Measurements from ENCODE around the gene FXYD3.
A peak's percentile ranks its signal among the peaks of the same experiment; 100 is the strongest.
"Not testable (repeated sequence)": the region's sequence is repeated elsewhere in the genome, so short reads cannot be mapped to it uniquely, and the experiment has no call there.

The FXYD3 gene

DNA sequence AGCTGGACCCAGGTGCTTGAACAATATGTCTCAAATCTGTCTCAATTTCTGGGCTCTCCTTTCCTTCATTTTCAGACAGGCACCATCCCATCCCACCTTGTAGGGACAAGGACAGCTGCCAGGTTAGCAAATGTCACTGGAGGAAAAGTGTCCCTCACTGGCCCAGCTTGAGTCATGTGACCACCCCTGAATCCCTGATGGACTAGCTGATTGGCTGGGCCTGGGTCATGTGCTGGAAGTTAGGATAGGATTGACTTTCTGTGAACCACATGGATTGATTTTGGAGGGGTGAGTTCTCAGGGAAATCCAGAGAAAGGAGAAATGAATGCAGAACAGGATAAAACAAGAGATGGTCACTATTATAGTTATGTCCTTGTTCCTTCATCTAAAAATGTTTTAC is 28.2 kb upstream of the FXYD3 start:
- DNase-seq = no peak

DNA sequence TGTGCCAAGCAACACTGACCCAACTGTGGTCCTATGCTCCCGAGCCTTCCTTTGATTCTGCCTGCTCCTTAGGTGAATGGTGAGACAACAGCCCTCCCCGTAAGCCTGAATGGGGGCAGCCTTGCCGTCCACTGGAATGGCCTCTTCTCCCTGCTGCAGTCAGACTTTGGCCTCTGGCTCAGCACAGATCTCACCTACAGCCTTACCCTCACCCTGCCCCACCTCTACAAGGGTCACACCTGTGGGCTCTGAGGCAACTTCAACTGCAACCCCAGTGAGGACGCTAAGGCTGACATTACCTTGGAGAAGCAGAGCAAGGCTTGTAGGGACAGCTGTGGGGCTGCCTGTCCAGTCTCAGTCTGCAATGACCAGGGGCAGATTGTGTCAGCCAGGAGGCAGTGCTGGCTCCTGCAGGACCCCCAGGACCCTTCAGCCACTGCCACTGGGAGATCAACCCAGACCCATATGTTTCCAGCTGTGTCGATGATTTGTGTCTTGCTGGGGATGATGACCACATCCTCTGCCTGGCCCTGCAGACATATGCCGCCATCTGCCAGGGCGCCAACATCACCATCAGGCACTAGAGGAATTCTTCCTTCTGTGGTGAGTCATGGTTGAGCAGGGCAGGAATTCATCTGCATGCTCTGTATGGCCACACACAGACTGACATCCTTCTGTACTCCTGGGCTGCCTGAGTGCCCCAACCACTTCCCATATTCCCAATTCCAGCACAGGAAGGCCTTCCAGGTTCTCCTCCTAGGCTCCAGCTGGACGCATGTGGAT is 27.3 kb upstream of the FXYD3 start:
- DNase-seq = no peak

DNA sequence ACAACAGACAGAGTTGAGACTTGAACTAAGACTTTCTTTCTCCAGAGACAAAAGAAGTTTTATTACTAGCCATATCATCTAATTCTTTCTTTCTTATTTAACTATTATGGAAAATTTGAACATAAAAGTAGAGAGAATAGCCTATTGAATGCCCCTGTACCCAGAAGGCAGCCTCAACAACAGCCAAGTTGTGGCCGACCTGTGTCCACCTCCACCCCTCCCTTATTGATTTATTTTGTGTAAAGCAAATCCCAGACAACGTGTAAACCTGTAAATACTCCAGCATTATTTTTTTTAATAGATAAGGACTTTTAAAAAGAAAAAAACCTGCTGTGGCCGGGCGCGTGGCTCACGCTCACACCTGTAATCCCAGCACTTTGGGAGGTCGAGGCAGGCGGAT is 26.1 kb upstream of the FXYD3 start:
- no peak for DNase-seq

DNA sequence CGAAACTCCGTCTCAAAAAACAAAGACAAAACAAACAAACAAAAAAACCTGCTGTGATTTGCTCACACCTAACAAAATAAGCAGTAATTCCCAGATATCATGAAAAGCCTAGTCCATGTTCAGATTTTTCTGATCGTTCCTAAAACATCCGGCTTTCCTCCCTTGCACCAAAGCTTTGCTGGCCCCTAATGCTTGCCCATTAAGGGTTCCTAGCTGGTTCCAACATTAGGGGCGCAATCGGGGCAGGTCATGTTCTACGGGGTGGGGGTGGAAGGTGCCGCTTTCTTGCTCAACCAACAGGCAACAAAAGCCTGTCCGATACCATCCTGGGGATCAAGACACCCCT is 25.5 kb upstream of the FXYD3 start:
- no peak for DNase-seq

DNA sequence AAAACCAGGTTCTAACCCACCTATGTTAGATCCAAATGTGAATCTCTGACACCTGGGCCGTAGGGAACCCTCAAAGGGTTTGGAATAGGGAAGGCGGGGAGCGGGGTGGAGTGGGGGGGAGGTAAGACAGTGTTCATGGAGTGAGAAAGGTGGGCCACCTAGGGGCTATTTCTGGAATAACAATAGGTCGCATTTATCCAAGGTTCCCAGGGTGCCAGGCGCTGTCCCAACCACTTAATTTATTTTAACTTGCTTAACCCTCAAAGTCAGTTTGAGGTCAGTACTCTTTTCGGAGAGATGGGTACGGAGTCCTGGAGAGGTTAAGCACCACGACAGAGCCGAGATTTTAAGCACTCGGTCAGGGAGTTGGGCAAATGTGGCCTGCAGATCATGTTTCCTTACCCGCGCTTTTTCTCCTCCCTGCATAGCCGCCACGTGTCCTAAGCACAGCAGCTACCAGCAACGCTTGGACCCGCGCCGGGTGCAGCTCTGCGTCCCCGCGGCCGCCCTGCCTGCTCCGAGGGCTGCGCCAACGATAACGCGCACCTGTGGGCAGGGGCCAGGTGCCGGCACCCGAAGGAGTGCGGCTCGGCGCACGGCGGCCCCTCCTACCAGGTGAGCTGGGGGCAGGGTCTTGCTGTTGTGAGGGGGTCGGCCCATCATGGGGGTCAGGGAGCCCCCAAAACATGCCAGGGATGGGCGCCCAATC is 25.0 kb upstream of the FXYD3 start:
- DNase-seq = peak; percentile 24

DNA sequence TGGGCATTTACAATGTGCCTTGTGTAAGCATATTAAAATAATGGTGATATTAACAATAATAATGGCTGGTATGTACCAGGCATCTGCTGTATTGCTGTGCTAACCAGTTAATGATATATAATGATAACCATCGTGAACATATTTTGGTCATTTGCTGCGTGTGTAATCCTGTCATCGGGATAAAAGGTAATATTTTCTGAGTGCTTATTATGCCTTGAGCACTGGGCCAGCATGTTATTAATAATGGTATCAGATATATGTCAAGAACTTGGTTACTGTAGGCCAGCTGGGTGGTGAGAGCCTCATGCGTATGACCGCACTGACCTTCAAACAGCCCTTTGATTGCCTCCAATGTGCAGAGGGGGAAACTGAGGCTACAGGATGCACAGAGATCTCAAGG is 22.2 kb upstream of the FXYD3 start:
- DNase-seq = no peak

DNA sequence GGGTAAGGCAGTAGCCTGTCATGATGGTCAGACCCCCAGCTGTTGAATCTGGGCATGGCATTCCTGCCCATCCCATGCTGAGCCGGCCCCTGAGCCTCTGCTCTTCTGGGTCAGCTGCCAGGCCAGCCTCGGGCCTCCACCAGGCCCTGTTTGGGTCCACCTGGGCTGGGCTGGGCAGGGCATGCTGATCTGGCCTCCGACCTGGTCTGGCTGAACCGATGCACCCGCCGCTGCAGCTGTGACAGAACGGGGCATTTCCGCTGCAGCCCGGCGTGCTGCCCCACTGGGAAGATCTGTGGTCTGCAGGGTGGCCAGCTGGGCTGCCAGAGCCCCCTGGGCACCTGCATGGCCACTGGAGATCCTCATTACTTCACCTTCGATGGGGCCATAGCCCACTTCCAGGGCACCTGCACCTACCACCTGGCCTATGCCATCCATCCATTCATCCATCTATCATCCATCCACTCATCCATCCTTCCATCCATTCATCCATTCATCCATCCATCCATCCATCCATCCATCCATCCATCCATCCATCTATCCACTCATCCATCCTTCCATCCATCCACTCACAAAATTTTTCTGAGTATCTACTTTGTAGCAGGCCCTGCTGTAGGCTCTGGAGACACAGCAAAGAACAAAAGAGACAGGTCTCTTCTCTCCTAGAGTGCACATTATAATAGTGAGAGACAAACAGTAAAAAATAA is 21.5 kb upstream of the FXYD3 start:
- DNase-seq = no peak

DNA sequence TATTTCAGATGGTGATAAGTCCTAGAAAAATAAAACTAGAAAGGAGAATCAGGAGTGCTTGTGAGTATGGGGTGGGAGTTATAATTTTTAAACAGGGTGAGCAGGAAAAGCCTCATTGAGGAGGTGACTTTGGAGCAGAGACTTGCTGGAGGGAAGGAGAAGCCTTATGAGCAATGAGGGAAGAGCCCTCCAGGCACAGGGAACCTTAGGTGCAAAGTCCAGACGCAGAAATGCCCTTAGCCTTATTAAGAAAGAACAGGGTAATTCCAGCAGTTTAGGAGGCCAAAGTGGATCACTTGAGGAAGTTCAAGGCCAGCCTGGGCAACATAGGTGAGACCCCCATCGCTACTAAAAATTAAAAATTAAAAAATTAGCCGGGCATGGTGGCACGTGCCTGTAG is 21.0 kb upstream of the FXYD3 start:
- DNase-seq = no peak

DNA sequence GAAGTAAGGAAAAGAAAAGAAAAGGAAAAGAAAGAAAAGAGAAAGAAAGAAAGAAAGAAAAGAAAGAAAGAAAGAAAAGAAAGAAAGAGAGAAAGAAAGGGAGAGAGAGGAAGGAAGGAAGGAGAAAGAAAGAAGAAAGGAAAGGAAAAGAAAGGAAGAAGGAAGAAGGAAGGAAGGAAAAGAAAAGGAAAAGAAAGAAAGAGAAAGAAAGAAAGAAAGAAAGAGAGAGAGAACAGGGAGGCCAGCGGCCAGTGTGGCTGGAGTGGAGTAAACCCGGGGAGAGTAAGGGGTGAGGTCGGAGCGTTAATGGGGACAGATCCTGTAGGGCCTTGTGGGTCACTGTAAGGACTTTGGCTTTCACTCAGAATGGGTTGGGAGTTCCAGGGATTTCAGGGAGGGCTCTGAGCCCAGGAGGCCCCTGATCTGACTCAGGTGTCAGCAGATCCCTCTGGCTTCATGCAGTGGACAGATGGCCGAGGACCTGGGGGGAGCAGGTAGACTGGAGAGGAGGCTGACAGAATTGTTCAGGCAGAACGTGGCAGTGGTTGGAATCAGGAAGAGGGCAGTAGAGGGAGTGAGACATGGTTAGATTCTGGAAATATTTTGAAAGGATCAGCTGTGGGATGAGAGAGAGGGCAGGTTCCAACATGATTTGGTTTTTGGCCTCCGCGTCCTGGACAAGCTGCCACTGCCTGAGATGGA is 19.8 kb upstream of the FXYD3 start:
- no peak for DNase-seq

DNA sequence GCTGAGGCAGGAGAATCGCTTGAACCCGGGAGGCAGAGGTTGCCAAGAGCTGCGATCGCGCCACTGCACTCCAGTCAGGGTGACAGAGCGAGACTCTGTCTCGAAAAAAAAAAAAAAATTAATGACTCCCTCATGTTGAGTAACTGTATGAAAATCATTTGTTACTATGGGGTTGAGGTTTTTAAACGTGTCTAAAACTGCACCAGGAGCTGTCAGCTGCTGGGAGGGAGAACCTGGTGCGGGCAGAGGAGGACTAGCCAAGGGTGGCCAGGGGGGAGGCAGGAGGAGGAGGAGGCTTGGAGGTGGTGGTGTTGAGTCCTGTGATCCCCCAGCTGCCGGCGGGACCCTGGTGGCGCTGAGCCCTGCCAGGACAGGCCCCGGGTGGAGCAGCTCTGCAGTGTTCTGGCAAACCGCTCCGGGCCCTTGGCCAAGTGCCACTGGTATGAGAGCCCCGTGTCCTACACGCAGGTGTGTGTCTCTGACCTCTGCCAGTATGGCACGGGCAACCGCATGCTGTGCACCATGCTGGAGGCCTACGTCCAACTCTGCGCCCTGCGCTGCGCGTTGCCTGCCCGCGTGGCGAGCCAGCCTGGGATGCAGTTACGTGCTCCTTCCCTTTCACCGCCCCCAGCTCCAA is 17.1 kb upstream of the FXYD3 start:
- DNase-seq = no peak

DNA sequence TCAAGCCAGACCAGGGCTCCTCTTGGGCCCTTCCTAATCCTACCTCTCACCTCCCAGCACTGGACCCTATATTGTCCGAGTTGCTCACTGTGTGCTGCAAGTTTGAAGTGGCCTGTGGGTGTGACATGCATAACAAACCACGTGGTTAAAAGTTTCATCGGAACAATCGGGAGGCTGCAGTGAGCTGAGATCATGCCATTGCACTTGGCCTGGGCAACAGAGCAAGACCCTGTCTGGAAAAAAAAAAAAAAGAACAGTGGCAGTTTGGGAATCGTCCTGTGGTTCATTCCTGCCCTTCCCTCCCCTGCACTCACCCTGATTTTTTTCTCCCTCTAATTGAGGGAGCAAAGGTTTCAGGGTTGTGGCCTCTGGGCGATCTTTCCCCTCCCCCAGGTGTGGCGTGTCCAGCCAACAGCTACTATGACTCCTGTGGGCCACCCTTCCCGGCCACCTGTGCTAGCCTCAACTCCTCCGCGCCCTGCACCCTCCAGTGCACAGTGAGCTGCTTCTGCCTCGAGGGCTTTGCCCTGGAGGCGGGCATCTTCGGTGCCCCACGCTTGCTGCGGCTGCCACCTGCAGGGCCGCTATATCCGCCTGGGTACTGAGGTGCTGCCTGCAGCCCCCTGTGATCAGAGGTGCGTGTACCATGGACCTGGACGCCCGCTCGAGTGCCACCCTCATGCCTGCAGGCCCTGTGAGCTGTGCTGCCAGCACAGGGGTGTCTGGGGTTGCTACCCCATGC is 16.3 kb upstream of the FXYD3 start:
- DNase-seq = no peak

DNA sequence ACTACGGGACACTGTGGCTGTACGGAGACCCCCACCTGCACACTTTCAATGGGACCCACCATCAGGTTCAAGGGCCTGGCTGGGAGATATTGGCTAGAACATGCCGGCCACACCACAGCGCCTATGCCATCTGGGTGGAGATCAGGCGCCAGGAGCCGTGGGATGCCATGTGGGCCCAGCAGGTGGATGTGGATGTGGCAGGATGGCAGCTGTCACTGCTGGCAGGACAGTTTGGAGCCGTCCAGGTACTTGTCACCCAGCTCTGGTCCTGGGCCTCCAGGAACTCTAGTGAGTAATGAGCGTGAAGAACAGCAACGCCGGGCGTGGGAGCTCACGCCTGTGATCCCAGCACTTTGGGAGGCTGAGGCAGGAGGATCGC is 15.7 kb upstream of the FXYD3 start:
- DNase-seq = no peak

DNA sequence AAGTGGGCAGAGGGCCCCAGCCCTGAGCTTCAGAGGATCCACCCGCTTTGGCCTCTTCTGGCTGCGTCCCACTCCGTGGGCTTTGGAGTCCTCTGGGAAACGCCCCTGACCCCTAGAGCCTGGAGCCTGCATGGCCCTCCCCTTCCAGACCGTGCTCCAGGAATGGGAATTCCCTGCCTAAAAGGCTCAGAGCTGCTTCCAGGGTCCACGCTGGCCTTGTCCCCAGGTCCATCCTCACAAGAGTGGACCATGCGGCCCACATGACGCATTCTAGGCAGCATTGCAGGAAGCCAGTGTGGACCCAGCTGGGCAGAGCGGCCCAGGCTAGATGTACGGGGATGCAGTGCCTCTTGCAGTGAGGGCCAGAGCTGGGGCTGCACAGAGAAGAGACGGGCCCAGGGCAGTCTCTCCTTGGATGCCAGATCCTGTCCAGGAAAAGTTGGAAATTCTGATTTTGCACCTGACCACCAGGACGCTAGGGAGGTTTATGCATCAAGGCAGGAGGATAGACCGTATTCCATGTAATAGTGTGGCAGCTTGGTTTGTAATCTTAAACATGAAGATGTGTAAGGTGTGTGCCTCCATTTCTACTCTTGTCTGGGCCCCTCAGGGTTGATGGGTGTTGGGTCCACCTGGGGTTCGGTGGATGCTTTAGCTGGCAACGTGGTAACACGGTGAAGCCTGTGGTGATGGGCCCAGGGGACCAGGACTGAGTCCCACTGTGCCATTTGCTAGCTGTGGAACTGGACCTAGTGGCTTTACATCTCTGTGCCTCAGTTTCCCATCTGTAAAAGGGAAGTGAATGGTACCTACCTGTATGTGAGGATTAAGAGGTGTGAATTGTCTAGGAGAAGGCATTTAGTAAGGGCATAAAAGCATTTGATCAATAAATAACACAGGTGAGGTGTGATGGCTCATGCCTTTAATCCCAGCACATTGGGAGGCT is 14.8 kb upstream of the FXYD3 start:
- DNase-seq = no peak

DNA sequence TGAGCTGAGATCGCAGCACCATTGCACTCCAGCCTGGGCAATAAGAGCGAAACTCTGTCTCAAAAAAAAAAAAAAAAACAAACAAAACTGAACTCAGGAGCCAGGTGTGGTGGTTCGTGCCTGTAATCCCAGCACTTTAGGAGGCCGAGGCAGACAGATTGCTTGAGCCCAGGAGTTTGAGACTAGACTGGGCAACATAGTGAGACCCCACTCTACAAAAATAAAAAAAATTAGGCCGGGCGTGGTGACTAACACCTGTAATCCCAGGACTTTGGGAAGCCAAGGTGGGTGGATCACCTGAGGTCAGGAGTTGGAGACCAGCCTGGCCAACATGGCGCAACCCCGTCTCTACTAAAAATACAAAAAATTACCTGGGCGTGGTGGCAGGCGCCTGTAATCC is 13.7 kb upstream of the FXYD3 start:
- not testable (repeated sequence) for DNase-seq

DNA sequence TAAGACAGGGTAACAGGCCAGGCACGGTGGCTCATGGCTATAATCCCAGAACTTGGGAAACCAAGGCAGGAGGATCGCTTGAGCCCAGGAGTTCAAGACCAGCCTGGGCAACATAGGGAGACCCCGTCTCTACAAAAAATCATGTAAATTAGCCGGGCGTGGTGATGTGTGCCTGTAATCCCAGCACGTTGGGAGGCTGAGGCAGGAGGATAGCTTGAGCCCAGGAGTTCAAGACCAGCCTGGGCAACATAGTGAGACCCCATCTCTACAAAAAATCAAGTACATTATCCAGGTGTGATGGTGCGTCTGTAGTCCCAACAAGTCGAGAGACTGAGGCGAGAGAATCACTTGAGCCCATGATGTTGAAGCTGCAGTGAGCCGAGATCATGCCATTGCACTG is 12.0 kb upstream of the FXYD3 start:
- DNase-seq = not testable (repeated sequence)

DNA sequence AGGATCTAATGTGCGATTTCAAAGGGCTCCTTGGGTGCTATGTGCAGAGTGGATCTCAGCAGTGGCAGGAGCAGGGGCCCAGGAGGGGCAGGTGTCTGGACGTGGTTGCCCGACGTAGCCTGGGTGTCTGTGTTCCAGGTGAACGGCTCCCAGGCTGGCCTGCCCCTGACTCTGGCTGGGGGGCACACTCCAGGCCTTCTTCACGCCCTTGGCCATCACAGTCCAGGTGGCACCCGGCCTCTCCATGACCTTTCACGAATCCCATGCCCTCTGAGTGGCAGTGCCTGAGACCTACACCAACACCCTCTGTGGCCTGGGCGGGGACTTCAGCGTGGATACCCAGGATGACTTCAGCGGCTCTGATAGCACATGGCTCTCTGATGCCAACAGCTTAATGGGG is 11.3 kb upstream of the FXYD3 start:
- no peak for DNase-seq

DNA sequence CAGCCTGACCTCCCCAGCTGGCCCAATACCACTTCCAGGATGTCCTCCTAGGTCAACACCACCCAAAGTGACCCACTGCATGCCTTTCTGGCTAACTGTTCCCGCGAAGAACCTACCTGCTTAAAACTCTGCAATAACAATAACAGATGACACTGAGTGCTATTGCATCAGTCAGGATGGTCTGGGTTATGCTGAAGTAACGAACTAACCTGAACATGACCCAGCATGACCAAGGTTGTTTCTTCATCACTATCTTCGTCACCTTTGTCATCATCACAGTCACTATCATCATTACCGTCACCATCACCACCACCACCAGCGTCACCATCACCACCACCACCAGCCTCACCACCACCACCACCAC is 10.6 kb upstream of the FXYD3 start:
- no peak for DNase-seq

DNA sequence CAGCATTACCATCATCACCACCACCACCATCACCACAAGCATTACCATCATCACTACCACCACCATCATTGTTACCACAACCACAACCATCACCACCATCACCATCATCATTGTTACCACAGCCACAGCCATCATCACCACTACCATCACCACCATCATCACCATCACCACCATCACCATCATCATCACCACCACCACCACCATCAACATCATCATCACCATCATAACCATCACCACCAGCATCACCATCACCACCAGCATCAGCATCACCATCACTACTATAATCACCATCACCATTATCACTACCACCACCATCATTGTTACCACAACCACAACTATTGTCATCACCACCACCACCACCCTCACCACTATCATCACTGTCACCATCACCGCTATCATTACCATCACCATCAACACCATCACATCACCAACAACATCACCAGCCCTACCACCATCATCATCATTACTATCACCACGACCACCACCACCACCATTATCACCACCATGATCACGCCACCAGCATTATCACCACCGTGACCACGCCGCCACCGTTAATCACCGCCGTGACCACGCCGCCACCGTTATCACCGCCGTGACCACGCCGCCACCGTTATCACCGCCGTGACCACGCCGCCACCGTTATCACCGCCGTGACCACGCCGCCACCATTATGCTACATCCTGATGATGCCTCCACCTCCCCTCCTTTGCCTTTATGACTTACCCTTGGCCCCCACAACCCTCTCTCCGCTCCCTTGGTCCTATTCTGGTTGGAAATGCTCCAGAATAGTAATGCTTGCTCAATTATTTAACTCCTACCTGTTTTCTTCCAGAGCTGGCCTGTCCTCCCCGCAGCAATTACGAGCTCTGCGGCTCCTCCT is 10.0 kb upstream of the FXYD3 start:
- no peak for DNase-seq

DNA sequence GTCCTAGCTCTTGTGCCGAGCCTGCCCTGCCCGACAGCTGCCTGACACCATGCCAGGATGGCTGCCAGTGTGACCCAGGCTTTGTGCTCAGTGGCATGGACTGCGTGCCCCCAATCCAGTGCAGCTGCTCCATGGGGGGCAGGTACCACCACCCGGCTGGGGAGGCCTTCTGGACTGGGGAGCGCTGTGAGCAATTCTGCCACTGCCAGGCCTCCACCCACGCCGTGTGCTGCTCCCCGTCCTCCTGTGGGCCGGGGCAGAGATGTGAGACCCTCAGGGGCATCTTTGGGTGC is 9.4 kb upstream of the FXYD3 start:
- DNase-seq = no peak

DNA sequence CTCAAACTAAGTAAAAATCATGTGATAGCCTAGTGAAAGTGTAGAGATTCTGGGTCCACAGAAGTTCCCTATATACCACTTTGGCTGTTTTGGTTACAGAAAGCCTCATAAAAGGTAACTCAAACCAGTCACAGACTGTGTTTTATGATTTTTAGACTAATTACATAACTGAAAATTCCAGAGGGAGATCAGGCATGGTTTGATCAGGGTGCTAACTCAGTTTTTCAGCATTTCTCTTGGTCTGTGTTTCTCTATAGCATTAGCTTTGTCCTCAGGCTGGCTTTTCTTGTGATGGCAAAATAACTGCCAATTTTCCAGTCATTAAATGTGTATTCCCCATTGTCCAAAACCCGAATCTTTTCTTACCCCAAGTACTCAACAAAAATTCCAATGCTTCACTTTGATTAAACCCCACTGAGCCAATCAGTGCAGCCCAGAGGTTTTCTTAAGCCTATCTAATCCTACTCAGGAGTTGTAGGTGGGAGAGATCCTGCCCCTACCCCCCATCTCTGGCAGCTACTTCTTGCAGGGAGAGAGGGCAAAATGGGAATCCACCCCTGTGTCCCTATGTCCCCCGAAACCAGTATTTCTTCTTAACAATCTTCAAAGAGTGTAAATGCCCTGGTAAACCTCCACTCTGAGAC is 8.6 kb upstream of the FXYD3 start:
- DNase-seq = no peak

Measured in activated CD4-positive, alpha-beta T cell treated with anti-CD3 and anti-CD28 coated beads, Interleukin-2, amount 50 U/mL, for 1 hour (primary cell).